GM12864 (cell line): ENCODE data around the gene NCOA7.

Source experiments
- DNase-seq: peaks from one replicate; pipeline ENCODE4 v3.0.0-alpha.2; 2011; ENCODE audit warnings: low read depth
- H3K4me3 ChIP-seq: 2 replicates; pipeline ENCODE4 v1.5.1; 2011; ENCODE audit warnings: mild to moderate bottlenecking, low read depth, low read length, control low read depth
- TF ChIP-seq, protein P1 (sequence below): IDR thresholded peaks from 2 replicates; pipeline ENCODE4 v1.5.1; 2011; ENCODE audit warnings: low read depth, mild to moderate bottlenecking, moderate library complexity, low read length, control low read depth, inconsistent platforms; ENCODE audit errors: missing control alignments

Gene NCOA7

DNA sequence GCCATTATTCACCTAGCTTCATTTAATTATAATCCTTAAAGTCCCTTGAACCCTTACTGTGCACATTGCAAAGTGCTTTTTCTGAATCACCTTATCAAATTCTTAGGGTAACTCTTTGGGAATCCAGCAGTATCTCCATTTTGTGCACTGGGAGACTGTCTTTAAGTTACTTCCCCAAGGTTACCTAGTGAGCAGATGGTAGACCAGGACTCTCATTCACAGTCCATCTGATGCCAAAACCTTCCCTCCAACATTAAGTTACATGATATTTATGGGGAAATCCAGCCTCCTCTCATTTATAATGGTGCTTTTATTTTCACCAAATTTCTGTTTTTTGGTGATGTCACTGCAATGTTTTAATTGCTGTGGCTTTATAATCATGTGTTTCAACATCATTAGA is 75.7 kb downstream of the NCOA7 start:
- no peak for DNase-seq
- no peak overlapping the region for H3K4me3 ChIP-seq
- TF ChIP-seq, protein P1, sequence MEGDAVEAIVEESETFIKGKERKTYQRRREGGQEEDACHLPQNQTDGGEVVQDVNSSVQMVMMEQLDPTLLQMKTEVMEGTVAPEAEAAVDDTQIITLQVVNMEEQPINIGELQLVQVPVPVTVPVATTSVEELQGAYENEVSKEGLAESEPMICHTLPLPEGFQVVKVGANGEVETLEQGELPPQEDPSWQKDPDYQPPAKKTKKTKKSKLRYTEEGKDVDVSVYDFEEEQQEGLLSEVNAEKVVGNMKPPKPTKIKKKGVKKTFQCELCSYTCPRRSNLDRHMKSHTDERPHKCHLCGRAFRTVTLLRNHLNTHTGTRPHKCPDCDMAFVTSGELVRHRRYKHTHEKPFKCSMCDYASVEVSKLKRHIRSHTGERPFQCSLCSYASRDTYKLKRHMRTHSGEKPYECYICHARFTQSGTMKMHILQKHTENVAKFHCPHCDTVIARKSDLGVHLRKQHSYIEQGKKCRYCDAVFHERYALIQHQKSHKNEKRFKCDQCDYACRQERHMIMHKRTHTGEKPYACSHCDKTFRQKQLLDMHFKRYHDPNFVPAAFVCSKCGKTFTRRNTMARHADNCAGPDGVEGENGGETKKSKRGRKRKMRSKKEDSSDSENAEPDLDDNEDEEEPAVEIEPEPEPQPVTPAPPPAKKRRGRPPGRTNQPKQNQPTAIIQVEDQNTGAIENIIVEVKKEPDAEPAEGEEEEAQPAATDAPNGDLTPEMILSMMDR = no peak

DNA sequence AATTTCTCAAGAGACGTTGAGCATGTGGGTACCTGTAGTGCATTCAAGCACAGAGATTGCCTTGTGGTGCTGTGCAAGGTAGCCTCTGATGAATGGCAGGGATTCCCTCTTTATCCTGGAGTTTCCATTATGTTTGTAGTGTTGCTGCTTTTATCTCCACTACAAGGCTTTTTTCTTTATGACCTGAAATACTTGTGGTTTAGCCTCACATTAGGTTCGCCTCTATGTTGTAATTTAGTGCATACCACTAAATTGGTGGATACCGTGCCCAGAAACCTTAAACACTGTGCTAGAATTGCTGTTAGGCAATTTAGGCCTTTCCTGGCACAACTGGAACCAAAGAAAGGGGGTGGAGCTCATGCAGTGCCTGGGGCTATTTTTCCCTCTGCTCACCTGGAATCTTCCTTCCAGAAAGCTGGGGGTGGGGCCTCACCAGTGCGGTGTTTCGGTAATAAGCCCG is 76.8 kb downstream of the NCOA7 start:
- no peak for DNase-seq
- TF ChIP-seq, protein P1 = no peak
- no peak overlapping the region for H3K4me3 ChIP-seq

DNA sequence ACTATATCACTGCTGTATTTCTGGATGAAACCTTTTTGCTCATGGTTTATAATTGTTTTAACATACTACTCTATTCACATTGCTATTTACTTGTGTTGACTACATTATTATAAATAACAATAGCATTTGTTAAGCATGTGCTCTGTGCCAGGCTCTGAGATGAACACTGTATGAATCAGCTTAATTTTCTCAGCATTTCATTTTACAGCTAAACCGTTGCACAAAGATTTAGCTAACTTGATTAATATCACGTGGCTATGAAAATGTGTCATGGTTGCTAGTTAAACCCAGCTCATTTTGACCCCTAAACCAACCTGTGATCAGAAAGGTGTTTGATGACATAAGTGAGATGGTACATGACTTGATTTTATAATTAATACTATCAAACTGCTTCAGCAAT is 77.5 kb downstream of the NCOA7 start:
- TF ChIP-seq, protein P1 = no peak
- no peak for DNase-seq
- H3K4me3 ChIP-seq = no peak overlapping the region

DNA sequence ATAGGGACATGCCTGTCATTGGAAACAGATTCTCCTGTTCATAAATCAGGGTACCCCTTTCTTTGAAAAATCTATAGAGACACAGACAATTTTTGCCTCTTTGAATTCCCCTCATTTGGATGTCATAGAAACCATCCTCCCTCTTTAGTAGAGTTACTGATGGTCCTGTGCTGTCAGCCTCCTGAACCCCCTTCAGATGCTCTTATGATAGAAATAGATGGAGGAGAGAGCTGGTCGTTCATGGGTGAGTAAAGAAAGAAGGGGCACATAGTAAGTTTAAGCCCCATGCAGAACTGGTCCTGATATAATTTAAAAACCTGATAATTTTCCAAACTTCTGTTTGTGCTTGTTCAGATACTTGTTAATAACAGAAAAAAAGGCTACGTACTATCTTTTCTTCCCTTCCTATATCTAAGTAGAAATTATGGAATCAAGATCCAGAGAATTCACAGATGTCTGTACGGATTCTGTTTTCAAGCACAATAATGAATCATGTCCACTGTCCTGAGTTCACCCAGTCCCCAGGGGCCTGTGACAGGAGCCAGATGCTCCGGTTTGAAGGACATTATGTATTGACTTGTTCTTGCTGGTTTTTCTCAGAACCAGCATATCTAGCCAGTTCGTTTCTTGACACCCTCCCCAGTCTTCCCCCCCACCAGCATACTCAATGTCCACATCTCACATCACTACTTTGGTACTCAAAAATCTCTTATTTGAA is 78.1 kb downstream of the NCOA7 start:
- TF ChIP-seq, protein P1 = no peak
- no peak for DNase-seq
- H3K4me3 ChIP-seq = no peak overlapping the region

DNA sequence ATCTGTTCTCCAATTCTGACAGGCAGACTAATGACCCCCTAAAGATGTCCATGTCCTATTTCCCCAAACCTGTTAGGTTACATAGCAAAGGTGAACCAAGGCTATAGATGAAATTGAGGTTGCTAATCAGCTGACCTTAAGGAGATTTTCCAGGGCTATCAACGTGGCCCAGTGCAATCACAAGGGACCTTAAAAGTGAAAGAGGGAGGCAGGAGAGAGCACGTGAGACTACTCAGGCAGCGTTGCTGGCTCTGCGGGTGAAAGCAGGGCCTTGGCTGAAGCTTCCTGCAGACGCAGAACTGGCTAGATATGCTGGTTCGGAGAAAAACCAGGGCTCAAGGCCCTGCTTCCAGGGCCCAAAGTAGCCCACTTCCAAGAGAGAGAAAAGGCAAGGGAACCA is 78.7 kb downstream of the NCOA7 start:
- H3K4me3 ChIP-seq = no peak overlapping the region
- no peak for DNase-seq
- TF ChIP-seq, protein P1 = no peak

DNA sequence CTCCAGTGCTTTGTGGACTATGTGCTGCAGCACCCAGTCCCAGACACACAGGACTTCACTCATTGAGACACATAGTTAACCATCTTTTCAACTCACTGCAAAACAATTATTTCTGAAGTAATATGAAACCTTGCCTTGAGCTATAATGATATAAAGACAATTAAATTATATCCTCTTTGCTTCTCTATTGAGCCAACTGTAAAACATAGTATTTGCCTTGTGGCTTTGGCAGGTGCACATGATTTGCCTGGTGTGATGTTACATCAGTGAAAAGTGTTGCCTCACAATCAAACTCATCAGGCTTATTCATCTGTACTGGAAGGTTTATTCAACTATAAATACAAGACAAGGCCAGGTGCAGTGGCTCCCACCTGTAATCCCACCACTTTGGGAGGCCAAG is 80.6 kb downstream of the NCOA7 start:
- TF ChIP-seq, protein P1 = no peak
- H3K4me3 ChIP-seq = no peak overlapping the region
- DNase-seq = no peak
